Fibroblast of mammary gland (primary cell): ENCODE data around the gene CREB3L2.

Experiments used
- DNase-seq: peaks from one replicate; pipeline ENCODE4 v3.0.0-alpha.2; 2010; ENCODE audit warnings: low read depth
- H3K4me3 ChIP-seq: 2 replicates; pipeline ENCODE4 v1.5.1; 2011; ENCODE audit warnings: low read depth, mild to moderate bottlenecking, low read length, moderate library complexity; ENCODE audit not compliant: control insufficient read depth
- CTCF ChIP-seq: conservative IDR thresholded peaks from 2 replicates; pipeline ENCODE4 v1.5.1; 2011; ENCODE audit warnings: low read depth, low read length, inconsistent platforms; ENCODE audit not compliant: control insufficient read depth, insufficient read depth

The CREB3L2 gene

GRCh38 chr7:137898839-137899721 is 102.8 kb downstream of the CREB3L2 start:
- peak; percentile 71 for DNase-seq
- no peak overlapping the region for H3K4me3 ChIP-seq
- TF ChIP-seq CTCF: peak; percentile 98

GRCh38 chr7:137895301-137896221 is 106.3 kb downstream of the CREB3L2 start:
- no peak for DNase-seq
- H3K4me3 ChIP-seq: no peak overlapping the region
- TF ChIP-seq CTCF: no peak

- no peak for TF ChIP-seq CTCF
- no peak for DNase-seq
- no peak overlapping the region for H3K4me3 ChIP-seq
Measured at GRCh38 chr7:137893143-137893742, 108.6 kb downstream of the CREB3L2 start.

- no peak for TF ChIP-seq CTCF
- no peak overlapping the region for H3K4me3 ChIP-seq
- DNase-seq: no peak
Measured at GRCh38 chr7:137891016-137891655, 110.8 kb downstream of the CREB3L2 start.

GRCh38 chr7:137890449-137890921 is 111.4 kb downstream of the CREB3L2 start:
- DNase-seq: no peak
- H3K4me3 ChIP-seq: no peak overlapping the region
- TF ChIP-seq CTCF: no peak

GRCh38 chr7:137888241-137888640 is 113.6 kb downstream of the CREB3L2 start:
- DNase-seq: no peak
- no peak for TF ChIP-seq CTCF
- H3K4me3 ChIP-seq: no peak overlapping the region
